ENCODE measurements around the gene VDAC1. TPM values are rescaled to one million over a fixed set of nuclear protein-coding genes. Genes with fewer than 3 reads are reported as not detected.

The VDAC1 gene
- total and polyA plus RNA-seq, 9 donors: 193 to 247 (median 216) TPM

- Histone ChIP-seq H3K27ac (ENCODE audit: low read length) (no peak overlapping the region), H3K9me3 (replicated peaks; ENCODE audit: control insufficient read depth, low read depth, low read length) (no peaks in the 10 kb centered on the region), H3K36me3 (ENCODE audit: control insufficient read depth, insufficient read depth, low read length) (peaks cover 11% of the 10 kb centered on the region), H3K4me1 (ENCODE audit: control insufficient read depth, insufficient read depth, low read length) (peaks cover 79% of the 10 kb centered on the region), H3K27me3 (ENCODE audit: control insufficient read depth, insufficient read depth, low read length) (no peaks in the 10 kb centered on the region), H3K4me3 (ENCODE audit: low read length) (no peak overlapping the region)
- WGBS (ENCODE audit: insufficient coverage): 100% methylated on average over 1 of the region's 3 CpGs
- DNase-seq: no peak
These were observed 8.0 kb downstream of the VDAC1 start for GRCh38 chr5:133996683-133997252.

DNA sequence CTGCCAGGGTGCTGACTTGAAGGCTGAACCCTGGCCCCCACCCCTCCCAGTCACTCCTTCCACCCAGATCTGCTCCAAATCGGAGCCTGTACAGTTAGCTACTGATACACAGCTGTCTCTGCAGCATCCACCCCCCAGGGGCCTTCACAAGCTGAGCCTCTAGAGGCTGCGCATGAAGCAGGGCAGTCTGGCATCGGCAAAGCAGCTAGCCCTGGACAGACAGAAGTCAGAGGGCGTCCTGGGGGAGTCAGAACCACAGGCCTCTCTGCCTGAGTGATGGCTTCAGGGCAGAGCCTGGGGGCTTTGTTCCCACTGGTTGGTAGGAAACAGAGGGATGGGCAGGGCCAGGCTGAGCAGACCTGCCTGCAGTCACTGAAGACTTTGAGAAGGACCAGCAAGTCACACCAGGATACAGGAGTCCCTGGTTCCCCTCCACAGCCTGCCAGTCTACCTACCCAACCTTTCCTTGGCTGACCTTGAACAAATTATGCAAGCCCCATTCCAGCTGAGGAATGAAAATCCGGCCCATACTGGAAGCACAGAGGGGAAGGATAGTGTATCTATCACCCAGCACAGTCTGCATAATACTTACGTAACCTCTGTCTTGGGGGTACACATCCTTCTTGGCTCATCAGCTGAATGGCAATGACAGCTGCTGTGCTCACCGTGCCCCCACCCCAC lies 8.8 kb downstream of the VDAC1 start:
- 58% methylated on average over 5 of the region's 7 CpGs for WGBS (ENCODE audit: insufficient coverage)
- Histone ChIP-seq H3K4me1 (ENCODE audit: control insufficient read depth, insufficient read depth, low read length) (peaks cover 76% of the 10 kb centered on the region), H3K9me3 (replicated peaks; ENCODE audit: control insufficient read depth, low read depth, low read length) (no peaks in the 10 kb centered on the region), H3K27ac (ENCODE audit: low read length) (no peak overlapping the region), H3K4me3 (ENCODE audit: low read length) (no peak overlapping the region), H3K27me3 (ENCODE audit: control insufficient read depth, insufficient read depth, low read length) (no peaks in the 10 kb centered on the region), H3K36me3 (ENCODE audit: control insufficient read depth, insufficient read depth, low read length) (peaks cover 15% of the 10 kb centered on the region)
- DNase-seq: no peak

DNA sequence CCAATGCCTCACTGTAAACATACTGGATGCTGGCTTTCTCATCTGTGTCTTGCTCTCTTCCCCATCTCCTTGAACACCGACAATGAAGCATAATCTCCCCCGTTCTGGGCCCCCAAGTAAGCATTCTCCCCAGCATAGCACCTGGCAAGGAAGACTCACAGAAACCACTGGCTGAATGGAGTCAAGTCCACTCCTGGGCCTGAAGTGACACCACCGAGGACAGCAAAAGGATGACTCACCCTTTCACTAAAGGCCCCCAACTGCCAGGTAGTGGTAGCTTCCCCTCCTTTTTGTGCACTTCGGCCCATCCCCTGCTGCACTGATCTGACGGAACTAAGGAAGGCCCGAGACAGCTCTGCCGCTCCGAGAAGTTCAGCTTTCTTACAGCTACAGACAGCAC lies 9.4 kb downstream of the VDAC1 start:
- H3K27ac ChIP-seq (ENCODE audit: low read length): peak overlapping the region; percentile 35
- peaks cover 18% of the 10 kb centered on the region for H3K36me3 ChIP-seq (ENCODE audit: control insufficient read depth, insufficient read depth, low read length)
- 4% methylated on average over 4 of the region's 8 CpGs for WGBS (ENCODE audit: insufficient coverage)
- DNase-seq: no peak
- H3K27me3 ChIP-seq (ENCODE audit: control insufficient read depth, insufficient read depth, low read length): no peaks in the 10 kb centered on the region
- H3K4me3 ChIP-seq (ENCODE audit: low read length): no peak overlapping the region
- H3K4me1 ChIP-seq (ENCODE audit: control insufficient read depth, insufficient read depth, low read length): peaks cover 70% of the 10 kb centered on the region
- no peaks in the 10 kb centered on the region for H3K9me3 ChIP-seq (replicated peaks; ENCODE audit: control insufficient read depth, low read depth, low read length)

DNA sequence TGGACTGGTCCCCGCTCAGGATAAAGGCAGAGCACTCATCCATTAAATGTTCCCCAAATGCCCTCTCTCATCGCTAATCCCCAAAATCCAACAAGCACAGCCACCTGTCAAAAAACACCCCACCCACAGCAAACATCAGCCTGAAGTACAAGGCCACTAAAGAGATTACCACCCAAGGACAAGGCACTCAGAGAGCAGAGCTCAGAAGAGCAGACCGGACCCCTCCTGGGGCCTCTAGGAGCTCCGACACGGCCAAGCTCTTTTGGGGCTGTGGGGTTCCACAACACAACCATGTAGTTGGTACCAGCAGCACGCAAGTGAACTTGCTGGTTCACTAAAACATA lies 9.8 kb downstream of the VDAC1 start:
- Histone ChIP-seq H3K36me3 (ENCODE audit: control insufficient read depth, insufficient read depth, low read length) (peaks cover 22% of the 10 kb centered on the region), H3K4me1 (ENCODE audit: control insufficient read depth, insufficient read depth, low read length) (peaks cover 67% of the 10 kb centered on the region), H3K27me3 (ENCODE audit: control insufficient read depth, insufficient read depth, low read length) (no peaks in the 10 kb centered on the region), H3K9me3 (replicated peaks; ENCODE audit: control insufficient read depth, low read depth, low read length) (no peaks in the 10 kb centered on the region), H3K27ac (ENCODE audit: low read length) (no peak overlapping the region), H3K4me3 (ENCODE audit: low read length) (no peak overlapping the region)
- WGBS (ENCODE audit: insufficient coverage): 60% methylated on average over 1 of the region's 6 CpGs
- DNase-seq: no peak

- H3K27ac ChIP-seq (ENCODE audit: low read length): no peak overlapping the region
- DNase-seq: no peak
- peaks cover 61% of the 10 kb centered on the region for H3K4me1 ChIP-seq (ENCODE audit: control insufficient read depth, insufficient read depth, low read length)
- no peaks in the 10 kb centered on the region for H3K27me3 ChIP-seq (ENCODE audit: control insufficient read depth, insufficient read depth, low read length)
- WGBS (ENCODE audit: insufficient coverage): 22% methylated on average over 4 of the region's 9 CpGs
- no peak overlapping the region for H3K4me3 ChIP-seq (ENCODE audit: low read length)
- no peaks in the 10 kb centered on the region for H3K9me3 ChIP-seq (replicated peaks; ENCODE audit: control insufficient read depth, low read depth, low read length)
- H3K36me3 ChIP-seq (ENCODE audit: control insufficient read depth, insufficient read depth, low read length): peaks cover 27% of the 10 kb centered on the region
These were observed 10.3 kb downstream of the VDAC1 start for GRCh38 chr5:133994297-133994989.

GRCh38 chr5:133993185-133993936 lies 11.4 kb downstream of the VDAC1 start:
- Histone ChIP-seq H3K4me3 (ENCODE audit: low read length) (no peak overlapping the region), H3K27me3 (ENCODE audit: control insufficient read depth, insufficient read depth, low read length) (no peaks in the 10 kb centered on the region), H3K27ac (ENCODE audit: low read length) (peak overlapping the region; percentile 13), H3K4me1 (ENCODE audit: control insufficient read depth, insufficient read depth, low read length) (peaks cover 51% of the 10 kb centered on the region), H3K9me3 (replicated peaks; ENCODE audit: control insufficient read depth, low read depth, low read length) (no peaks in the 10 kb centered on the region), H3K36me3 (ENCODE audit: control insufficient read depth, insufficient read depth, low read length) (peaks cover 34% of the 10 kb centered on the region)
- whole genome bisulfite sequencing (ENCODE audit: insufficient coverage): 40% methylated on average over 1 of the region's 2 CpGs
- DNase-seq: peak; percentile 45

GRCh38 chr5:133992429-133993155 lies 12.2 kb downstream of the VDAC1 start:
- no peak overlapping the region for H3K4me3 ChIP-seq (ENCODE audit: low read length)
- H3K36me3 ChIP-seq (ENCODE audit: control insufficient read depth, insufficient read depth, low read length): peaks cover 36% of the 10 kb centered on the region
- WGBS (ENCODE audit: insufficient coverage): 63% methylated on average over 6 of the region's 8 CpGs
- H3K27me3 ChIP-seq (ENCODE audit: control insufficient read depth, insufficient read depth, low read length): no peaks in the 10 kb centered on the region
- peak overlapping the region; percentile 72 for H3K27ac ChIP-seq (ENCODE audit: low read length)
- peaks cover 48% of the 10 kb centered on the region for H3K4me1 ChIP-seq (ENCODE audit: control insufficient read depth, insufficient read depth, low read length)
- peak; percentile 53 for DNase-seq
- no peaks in the 10 kb centered on the region for H3K9me3 ChIP-seq (replicated peaks; ENCODE audit: control insufficient read depth, low read depth, low read length)

DNA sequence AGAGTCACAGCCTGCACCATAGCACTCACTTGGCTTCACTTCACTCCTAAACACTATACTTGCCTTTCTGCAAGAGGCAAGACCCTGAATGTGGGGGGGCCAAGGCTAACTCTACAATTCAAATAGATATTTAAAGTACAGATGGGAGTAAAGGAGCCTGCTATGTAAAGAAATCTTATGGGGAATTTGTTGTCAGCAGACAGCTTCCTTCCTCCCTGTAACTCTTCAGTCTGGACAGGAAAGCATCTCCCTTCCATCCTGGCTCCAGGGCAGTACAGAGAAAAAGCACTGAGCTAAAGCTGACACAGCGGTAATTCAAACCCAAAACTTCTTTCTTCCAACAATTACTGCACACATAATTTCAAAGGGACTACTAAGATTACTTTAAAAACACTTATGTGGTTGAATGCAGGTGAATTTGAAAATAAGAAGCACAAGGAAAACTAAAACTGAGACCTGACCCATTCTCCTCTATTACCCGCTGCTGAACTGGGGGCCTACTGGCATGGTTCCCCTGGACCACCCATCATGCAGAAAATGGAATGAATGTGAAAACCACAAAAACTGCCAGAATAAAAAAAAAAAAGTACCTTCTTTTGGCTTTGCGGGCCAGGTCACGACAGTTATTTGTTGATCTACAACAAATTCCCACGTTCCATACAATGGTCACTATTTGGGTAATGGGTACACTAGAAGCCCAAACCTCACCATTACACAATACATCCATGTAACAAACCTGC lies 13.4 kb downstream of the VDAC1 start:
- H3K9me3 ChIP-seq (replicated peaks; ENCODE audit: control insufficient read depth, low read depth, low read length): no peaks in the 10 kb centered on the region
- no peaks in the 10 kb centered on the region for H3K27me3 ChIP-seq (ENCODE audit: control insufficient read depth, insufficient read depth, low read length)
- DNase-seq: no peak
- no CpG with 5 or more reads among the region's 5 CpGs for WGBS (ENCODE audit: insufficient coverage)
- peaks cover 47% of the 10 kb centered on the region for H3K36me3 ChIP-seq (ENCODE audit: control insufficient read depth, insufficient read depth, low read length)
- H3K27ac ChIP-seq (ENCODE audit: low read length): no peak overlapping the region
- H3K4me1 ChIP-seq (ENCODE audit: control insufficient read depth, insufficient read depth, low read length): peaks cover 41% of the 10 kb centered on the region
- no peak overlapping the region for H3K4me3 ChIP-seq (ENCODE audit: low read length)

DNA sequence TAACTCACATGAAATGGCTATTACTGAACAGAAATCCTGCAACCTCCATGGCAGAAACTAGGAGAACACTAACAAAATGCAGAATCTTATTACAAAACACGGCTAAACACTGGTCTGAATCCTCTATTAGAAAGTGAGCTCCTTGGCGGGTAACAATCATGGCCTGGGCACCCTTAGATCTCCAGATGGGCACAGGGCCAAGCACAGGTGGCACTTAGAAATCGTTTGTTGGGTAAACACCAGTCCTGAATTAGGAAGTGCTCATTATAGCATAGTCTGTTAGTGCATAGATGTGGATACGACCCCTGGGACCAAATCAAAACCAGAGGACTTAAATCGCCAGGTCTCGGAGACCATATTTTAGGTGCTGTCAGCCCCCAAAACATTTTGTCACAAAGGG lies 14.4 kb downstream of the VDAC1 start:
- no peaks in the 10 kb centered on the region for H3K9me3 ChIP-seq (replicated peaks; ENCODE audit: control insufficient read depth, low read depth, low read length)
- peaks cover 39% of the 10 kb centered on the region for H3K4me1 ChIP-seq (ENCODE audit: control insufficient read depth, insufficient read depth, low read length)
- WGBS (ENCODE audit: insufficient coverage): 92% methylated on average over 2 of the region's 6 CpGs
- no peak for DNase-seq
- H3K27me3 ChIP-seq (ENCODE audit: control insufficient read depth, insufficient read depth, low read length): no peaks in the 10 kb centered on the region
- peaks cover 53% of the 10 kb centered on the region for H3K36me3 ChIP-seq (ENCODE audit: control insufficient read depth, insufficient read depth, low read length)
- H3K4me3 ChIP-seq (ENCODE audit: low read length): no peak overlapping the region
- H3K27ac ChIP-seq (ENCODE audit: low read length): no peak overlapping the region
